GM12878 (cell line): Measurements from ENCODE around the gene ADM2. TPM values are rescaled to one million over a fixed set of nuclear protein-coding genes. Genes with fewer than 3 reads are reported as not detected.

Experiments used
- ATAC-seq: fragments of 200-7000 bp; cut with Tn5 transposase; 3 replicates; pipeline ENCODE4 v1.9.1; 2020; ENCODE audit warnings: mild to moderate bottlenecking, moderate library complexity
- BruUV-seq: library from RNA; stranded (reverse); fragments of 400-500 nt; replicated peaks from 2 replicates; lab custom pipeline; 2021; lab: Mats Ljungman, UMichigan
- CTCF ChIA-PET: fragments of 300-600 bp; sonication (Branson Sonifier 250); formaldehyde crosslinking; extraction: SDS; loops from one replicate; lab custom pipeline; 2021; ENCODE audit warnings: inconsistent platforms; lab: Yijun Ruan, JAX
- POLR2A ChIA-PET: fragments of 350-600 bp; formaldehyde crosslinking; extraction: SDS; loops from one replicate; lab custom pipeline; 2021; ENCODE audit warnings: inconsistent platforms; lab: Charles Lee
- RAD21 ChIA-PET: fragments of 300-600 bp; sonication (Branson Sonifier 250); formaldehyde crosslinking; loops from one replicate; lab custom pipeline; 2023; ENCODE audit warnings: antibody characterized with exemption; ENCODE audit not compliant: unreplicated experiment; lab: Charles Lee
- SMC1A ChIA-PET: fragments of 300-600 bp; sonication (Branson Sonifier 250); formaldehyde crosslinking; loops from one replicate; lab custom pipeline; 2023; ENCODE audit not compliant: unreplicated experiment, uncharacterized antibody; lab: Charles Lee
- DNase-seq: peaks from one replicate; pipeline ENCODE4 v3.0.0-alpha.2; 2011; ENCODE audit warnings: low read depth, low spot score
- FAIRE-seq: peaks from 3 replicates; lab custom pipeline; 2011; peaks lifted over from hg19 to GRCh38; lab: Jason Lieb, UNC
- H2AFZ ChIP-seq: 2 replicates; pipeline ENCODE4 v1.6.0; 2011; ENCODE audit warnings: low read depth, low read length, control low read depth; ENCODE audit not compliant: control insufficient read depth
- H3K27ac ChIP-seq: 2 replicates; pipeline ENCODE4 v1.5.1; 2011; ENCODE audit warnings: control low read depth; ENCODE audit not compliant: control insufficient read depth, insufficient read depth
- H3K27me3 ChIP-seq, 2 experiments: replicated peaks in 1 of 2; 2 replicates each; pipeline versions ENCODE4 v1.6.0 to v1.6.1; 2011; ENCODE audit warnings: low read length in 1 of 2; ENCODE audit not compliant: control insufficient read depth in 2 of 2, insufficient read depth in 2 of 2
- H3K36me3 ChIP-seq, 2 experiments: 2 replicates each; pipeline ENCODE4 v1.5.1; 2011; ENCODE audit warnings: low read length in 1 of 2; ENCODE audit not compliant: control insufficient read depth in 2 of 2, insufficient read depth in 2 of 2
- H3K4me1 ChIP-seq: 2 replicates; pipeline ENCODE4 v1.6.1; 2011; ENCODE audit warnings: mild to moderate bottlenecking, low read length, moderate library complexity, mixed read lengths; ENCODE audit not compliant: control insufficient read depth, insufficient read depth
- H3K4me2 ChIP-seq: 2 replicates; pipeline ENCODE4 v1.6.0; 2011; ENCODE audit warnings: control low read depth; ENCODE audit not compliant: control insufficient read depth, insufficient read depth
- H3K4me3 ChIP-seq: fragments of 200-600 bp; sonication (generic); 2 replicates; pipeline ENCODE4 v1.5.1; 2016
- H3K79me2 ChIP-seq: 2 replicates; pipeline ENCODE4 v1.6.0; 2011; ENCODE audit warnings: low read length; ENCODE audit not compliant: control insufficient read depth, insufficient read depth
- H3K9ac ChIP-seq: 2 replicates; pipeline ENCODE4 v1.8.0; 2011; ENCODE audit warnings: low read length, control low read depth, mixed read lengths; ENCODE audit not compliant: control insufficient read depth, insufficient read depth
- H3K9me3 ChIP-seq: replicated peaks from 3 replicates; pipeline ENCODE4 v1.5.1; 2011; ENCODE audit warnings: mild to moderate bottlenecking, low read length; ENCODE audit not compliant: control insufficient read depth, insufficient read depth
- H4K20me1 ChIP-seq: 2 replicates; pipeline ENCODE4 v1.6.0; 2011; ENCODE audit not compliant: control insufficient read depth, insufficient read depth
- IKZF2 ChIP-seq, 2 experiments: fragments of 450-650 bp; IDR thresholded peaks; 2 replicates each; pipeline ENCODE4 v1.6.1; 2017; ENCODE audit warnings: mild to moderate bottlenecking in 2 of 2, moderate library complexity in 2 of 2
- JUNB ChIP-seq: IDR thresholded peaks from 2 replicates; pipeline ENCODE4 v1.6.1; 2016; ENCODE audit warnings: antibody characterized with exemption, mild to moderate bottlenecking
- MTA3 ChIP-seq: IDR thresholded peaks from 2 replicates; pipeline ENCODE4 v1.6.1; 2012; ENCODE audit warnings: low read length, inconsistent platforms, borderline replicate concordance
- NFYB ChIP-seq: IDR thresholded peaks from 2 replicates; pipeline ENCODE4 v1.6.1; 2011; ENCODE audit warnings: low read depth, mild to moderate bottlenecking, low read length, improper control_type of control experiment, moderate library complexity; ENCODE audit not compliant: insufficient read depth
- POLR2AphosphoS2 ChIP-seq: IDR thresholded peaks from 2 replicates; pipeline ENCODE4 v1.6.1; 2011; ENCODE audit warnings: low read depth, mild to moderate bottlenecking, low read length, improper control_type of control experiment, moderate library complexity
- POLR2AphosphoS5 ChIP-seq: IDR thresholded peaks from 2 replicates; pipeline ENCODE4 v1.6.1; 2011; ENCODE audit warnings: mild to moderate bottlenecking, low read length, inconsistent platforms
- SPI1 ChIP-seq: IDR thresholded peaks from 2 replicates; pipeline ENCODE4 v1.6.1; 2011; ENCODE audit warnings: low read depth, mild to moderate bottlenecking, low read length, moderate library complexity, borderline replicate concordance; ENCODE audit not compliant: insufficient read depth
- SREBF2 ChIP-seq: IDR thresholded peaks from 2 replicates; pipeline ENCODE4 v1.6.1; 2012; ENCODE audit warnings: mild to moderate bottlenecking, low read length
- SRF ChIP-seq, 2 experiments: IDR thresholded peaks; 2 replicates each; pipeline ENCODE4 v1.6.1; 2011; ENCODE audit warnings: low read depth in 2 of 2, low read length in 2 of 2, mild to moderate bottlenecking in 1 of 2, moderate library complexity in 1 of 2
- WRNIP1 ChIP-seq: IDR thresholded peaks from 2 replicates; pipeline ENCODE4 v1.6.1; 2011; ENCODE audit warnings: low read depth, low read length, improper control_type of control experiment, borderline replicate concordance
- WGBS: methylation state at CpG from one replicate; pipeline ENCODE4 v1.1.6; 2016; ENCODE audit warnings: low lambda C conversion rate; ENCODE audit not compliant: insufficient replicate concordance, insufficient coverage; ENCODE audit errors: missing lambda C conversion rate; 5-methylcytosine and 5-hydroxymethylcytosine counted together
- in situ Hi-C: fragments of 300-500 bp; cut with MboI; formaldehyde crosslinking; loops from 9 replicates; pipeline ENCODE4 v1.14.3; 2018; ENCODE audit warnings: mixed read lengths
- intact Hi-C: fragments of 100-400 bp; cut with micrococcal nuclease; formaldehyde crosslinking; loops from one replicate; pipeline ENCODE4 v1.14.2; 2022; ENCODE audit not compliant: unreplicated experiment
- polyA plus RNA-seq, 11 experiments: library from polyadenylated mRNA; depleted of rRNA in 4 of 11; unstranded in 6 of 11; stranded (reverse) in 5 of 11; fragments of >200 nt; fragmentation: Nextera tagmentation in 4 of 11; fragmentation: Illumina TruSeq in 1 of 11; extraction: Ambion mirVana in 4 of 11; extraction: Trizol in 1 of 11; gene quantifications; 1 replicate in 1 of 11; 2 replicates in 10 of 11; pipeline versions ENCODE4 v1.2.1 to v1.2.3, GENCODE V29; 2011 to 2016; ENCODE audit warnings: inconsistent platforms in 2 of 11, missing spikeins in 2 of 11, low read depth in 1 of 11
- total RNA-seq, 4 experiments: library from RNA; depleted of rRNA in 3 of 4; stranded (reverse); fragments of >200 nt in 3 of 4; fragmentation: Illumina TruSeq in 1 of 4; extraction: Trizol in 1 of 4; gene quantifications; 2 replicates each; pipeline versions ENCODE4 v1.2.1 to v1.2.3, GENCODE V29; 2013 to 2021
- TF ChIP-seq, protein P1 (sequence below): fragments of 450-650 bp; IDR thresholded peaks from 2 replicates; pipeline ENCODE4 v1.6.1; 2017; ENCODE audit warnings: low read depth, mild to moderate bottlenecking, moderate library complexity
- TF ChIP-seq, protein P2 (sequence below): IDR thresholded peaks from 2 replicates; pipeline ENCODE4 v1.6.1; 2012; ENCODE audit warnings: low read depth, low read length, improper control_type of control experiment
- TF ChIP-seq, protein P3 (sequence below): fragments of 450-650 bp; IDR thresholded peaks from 2 replicates; pipeline ENCODE4 v1.6.1; 2016; ENCODE audit warnings: mild to moderate bottlenecking
- TF ChIP-seq, protein P4 (sequence below): fragments of 450-650 bp; conservative IDR thresholded peaks from 2 replicates; pipeline ENCODE4 v1.6.1; 2017; ENCODE audit warnings: mild to moderate bottlenecking, moderate library complexity

Gene ADM2
- total and polyA plus RNA-seq, 10 of the 15 experiments (the other 5 are each of a cell fraction or from before 2014, with no cell fraction given), result 0.02 to 0.33 (median 0.12) TPM; not detected in 2

DNA sequence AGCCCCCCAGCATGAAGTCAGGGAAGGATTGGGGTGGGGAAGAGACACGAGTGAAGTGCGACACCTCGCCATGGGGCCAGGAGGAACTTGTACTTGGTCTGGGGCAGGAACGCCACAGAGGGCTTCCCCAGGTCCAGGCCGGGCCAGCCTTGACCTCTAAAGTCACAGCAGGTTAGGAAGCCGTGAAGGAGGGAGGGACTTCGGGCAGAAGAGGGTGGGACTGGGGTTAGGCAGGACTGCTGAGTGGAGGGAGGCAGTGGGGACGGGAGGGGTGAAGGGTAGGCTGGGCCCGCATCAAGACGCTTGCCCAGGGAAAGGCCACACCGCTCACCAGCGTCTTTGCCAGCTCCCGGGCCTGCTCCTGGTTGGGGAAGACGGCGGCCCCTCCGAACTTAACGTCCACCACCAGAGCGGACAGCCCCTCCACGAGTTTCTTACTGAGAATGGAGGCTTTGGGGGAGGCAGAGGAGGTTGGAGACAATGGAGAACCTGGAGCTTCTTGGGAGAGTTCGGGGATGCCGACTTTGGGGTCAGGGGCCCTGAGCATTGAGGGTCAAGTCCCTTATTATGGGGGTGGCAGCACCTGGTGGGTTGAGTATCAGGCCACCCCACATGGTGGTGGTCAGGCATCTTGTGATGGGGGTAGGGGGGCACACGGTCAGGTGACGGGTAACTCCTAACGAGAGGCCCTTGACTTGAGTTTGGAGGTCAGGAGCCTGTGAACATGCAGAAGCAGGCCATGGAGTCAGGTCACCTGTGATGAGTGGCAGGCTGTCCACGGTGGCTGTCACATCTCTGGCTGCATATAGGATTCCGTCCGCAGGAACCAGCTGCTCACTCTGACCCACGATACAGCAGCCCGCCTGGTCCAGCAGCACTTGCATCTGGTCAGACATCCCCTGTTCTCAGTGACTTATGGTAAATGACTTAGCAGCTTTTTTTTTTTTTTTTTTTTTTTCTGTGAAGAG is 45.8 kb downstream of the ADM2 start:
- ChIA-PET POLR2A (interaction anchor here (0.6 to 6.5 kb wide), 10 partner anchors 11 to 260 kb away, joined by 3 to 232 read pairs (median 6); partner anchors contain the start of genes KLHDC7B, LMF2 and NCAPH2), CTCF (interaction anchor here (0.7 to 3.5 kb wide), 6 partner anchors 12 to 534 kb away, joined by 3 to 38 read pairs (median 5); partner anchors contain the start of genes LMF2 and NCAPH2), SMC1A (interaction anchor here (1.0 to 5.8 kb wide), 5 partner anchors 13 to 94 kb away, joined by 4 to 58 read pairs (median 10); no protein-coding TSS in a partner anchor), RAD21 (interaction anchor here (0.9 to 6.3 kb wide), 5 partner anchors 13 to 251 kb away, joined by 3 to 106 read pairs (median 4); partner anchors contain the start of gene SYCE3)
- Histone ChIP-seq H4K20me1 (no peaks in the 10 kb centered on the region), H3K4me2 (peak overlapping the region; percentile 99), H3K36me3 (peaks cover 5 to 20% of the 10 kb centered on the region in 2 experiments; a peak in 3 of 4 replicates), H3K27ac (peak overlapping the region; percentile 94), H3K9me3 (no peaks in the 10 kb centered on the region), H3K79me2 (peaks cover 70% of the 10 kb centered on the region), H2AFZ (no peak overlapping the region; the same call in 1 of the 2 replicates), H3K4me1 (peaks cover 16% of the 10 kb centered on the region), H3K9ac (peak overlapping the region; percentile 94), H3K4me3 (peak overlapping the region; percentile 74), H3K27me3 (no peaks in the 10 kb centered on the region)
- no TSS peak for BruUV-seq
- in situ Hi-C loops, result loop anchor here (5.0 kb wide), 1 partner anchor 95 kb away; no protein-coding TSS in a partner anchor
- DNase-seq (no peak), FAIRE-seq (no peak), ATAC-seq (peak; percentile 43)
- WGBS, result 17% methylated on average over 29 of the region's 29 CpGs
- intact Hi-C loops, result loop anchor here (1.0 to 5.0 kb wide), 3 partner anchors 35 to 93 kb away; partner anchors contain the start of genes CHKB and SYCE3
- TF ChIP-seq NFYB (0 out of 2 replicates have a peak, but pooled peaks have one; percentile 17), SRF (IDR thresholded peaks at IDR 0.05; ENCODE audit: low read depth in 2 of 2, low read length in 2 of 2) (no peak), POLR2AphosphoS2 (peak; percentile 91), SREBF2 (no peak), POLR2AphosphoS5 (peak; percentile 81), JUNB (no peak), WRNIP1 (no peak), MTA3 (no peak), SPI1 (0 out of 2 replicates have a peak, but pooled peaks have one; percentile 0), IKZF2 (IDR thresholded peaks at IDR 0.05) (no peak; a peak in 1 of 4 replicates)
- TF ChIP-seq, protein P1, sequence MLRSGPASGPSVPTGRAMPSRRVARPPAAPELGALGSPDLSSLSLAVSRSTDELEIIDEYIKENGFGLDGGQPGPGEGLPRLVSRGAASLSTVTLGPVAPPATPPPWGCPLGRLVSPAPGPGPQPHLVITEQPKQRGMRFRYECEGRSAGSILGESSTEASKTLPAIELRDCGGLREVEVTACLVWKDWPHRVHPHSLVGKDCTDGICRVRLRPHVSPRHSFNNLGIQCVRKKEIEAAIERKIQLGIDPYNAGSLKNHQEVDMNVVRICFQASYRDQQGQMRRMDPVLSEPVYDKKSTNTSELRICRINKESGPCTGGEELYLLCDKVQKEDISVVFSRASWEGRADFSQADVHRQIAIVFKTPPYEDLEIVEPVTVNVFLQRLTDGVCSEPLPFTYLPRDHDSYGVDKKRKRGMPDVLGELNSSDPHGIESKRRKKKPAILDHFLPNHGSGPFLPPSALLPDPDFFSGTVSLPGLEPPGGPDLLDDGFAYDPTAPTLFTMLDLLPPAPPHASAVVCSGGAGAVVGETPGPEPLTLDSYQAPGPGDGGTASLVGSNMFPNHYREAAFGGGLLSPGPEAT, result no peak
- TF ChIP-seq, protein P2, sequence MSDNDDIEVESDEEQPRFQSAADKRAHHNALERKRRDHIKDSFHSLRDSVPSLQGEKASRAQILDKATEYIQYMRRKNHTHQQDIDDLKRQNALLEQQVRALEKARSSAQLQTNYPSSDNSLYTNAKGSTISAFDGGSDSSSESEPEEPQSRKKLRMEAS, result no peak
- TF ChIP-seq, protein P3, sequence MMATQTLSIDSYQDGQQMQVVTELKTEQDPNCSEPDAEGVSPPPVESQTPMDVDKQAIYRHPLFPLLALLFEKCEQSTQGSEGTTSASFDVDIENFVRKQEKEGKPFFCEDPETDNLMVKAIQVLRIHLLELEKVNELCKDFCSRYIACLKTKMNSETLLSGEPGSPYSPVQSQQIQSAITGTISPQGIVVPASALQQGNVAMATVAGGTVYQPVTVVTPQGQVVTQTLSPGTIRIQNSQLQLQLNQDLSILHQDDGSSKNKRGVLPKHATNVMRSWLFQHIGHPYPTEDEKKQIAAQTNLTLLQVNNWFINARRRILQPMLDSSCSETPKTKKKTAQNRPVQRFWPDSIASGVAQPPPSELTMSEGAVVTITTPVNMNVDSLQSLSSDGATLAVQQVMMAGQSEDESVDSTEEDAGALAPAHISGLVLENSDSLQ, result peak; percentile 37; the same call in 1 of the 2 replicates
- TF ChIP-seq, protein P4, sequence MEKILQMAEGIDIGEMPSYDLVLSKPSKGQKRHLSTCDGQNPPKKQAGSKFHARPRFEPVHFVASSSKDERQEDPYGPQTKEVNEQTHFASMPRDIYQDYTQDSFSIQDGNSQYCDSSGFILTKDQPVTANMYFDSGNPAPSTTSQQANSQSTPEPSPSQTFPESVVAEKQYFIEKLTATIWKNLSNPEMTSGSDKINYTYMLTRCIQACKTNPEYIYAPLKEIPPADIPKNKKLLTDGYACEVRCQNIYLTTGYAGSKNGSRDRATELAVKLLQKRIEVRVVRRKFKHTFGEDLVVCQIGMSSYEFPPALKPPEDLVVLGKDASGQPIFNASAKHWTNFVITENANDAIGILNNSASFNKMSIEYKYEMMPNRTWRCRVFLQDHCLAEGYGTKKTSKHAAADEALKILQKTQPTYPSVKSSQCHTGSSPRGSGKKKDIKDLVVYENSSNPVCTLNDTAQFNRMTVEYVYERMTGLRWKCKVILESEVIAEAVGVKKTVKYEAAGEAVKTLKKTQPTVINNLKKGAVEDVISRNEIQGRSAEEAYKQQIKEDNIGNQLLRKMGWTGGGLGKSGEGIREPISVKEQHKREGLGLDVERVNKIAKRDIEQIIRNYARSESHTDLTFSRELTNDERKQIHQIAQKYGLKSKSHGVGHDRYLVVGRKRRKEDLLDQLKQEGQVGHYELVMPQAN, result no peak
